Ishikawa (cell line): Measurements from ENCODE around the gene CNOT11.

Source experiments
- CEBPB ChIP-seq: IDR thresholded peaks from 2 replicates; pipeline ENCODE4 v1.6.1; 2012
- CREB1 ChIP-seq: IDR thresholded peaks from 2 replicates; pipeline ENCODE4 v1.6.1; 2012; ENCODE audit warnings: low read depth
- EGR1 ChIP-seq: IDR thresholded peaks from 2 replicates; pipeline ENCODE4 v1.6.1; 2012
- EP300 ChIP-seq: IDR thresholded peaks from 2 replicates; pipeline ENCODE4 v1.6.1; 2012; ENCODE audit warnings: borderline replicate concordance
- FOXM1 ChIP-seq: IDR thresholded peaks from 2 replicates; pipeline ENCODE4 v1.6.1; 2012; ENCODE audit warnings: low read depth, borderline replicate concordance
- NFIC ChIP-seq: IDR thresholded peaks from 2 replicates; pipeline ENCODE4 v1.6.1; 2012
- RAD21 ChIP-seq: IDR thresholded peaks from 2 replicates; pipeline ENCODE4 v1.6.1; 2012; ENCODE audit warnings: low read depth
- TAF1 ChIP-seq: IDR thresholded peaks from 2 replicates; pipeline ENCODE4 v1.6.1; 2012; ENCODE audit warnings: low read depth, mild to moderate bottlenecking
- TCF12 ChIP-seq: IDR thresholded peaks from 2 replicates; pipeline ENCODE4 v1.6.1; 2012; ENCODE audit warnings: low read depth
- TEAD4 ChIP-seq: IDR thresholded peaks from 2 replicates; pipeline ENCODE4 v1.6.1; 2012
- YY1 ChIP-seq: IDR thresholded peaks from 2 replicates; pipeline ENCODE4 v1.6.1; 2012; ENCODE audit warnings: low read depth
- ZBTB7A ChIP-seq: IDR thresholded peaks from 2 replicates; pipeline ENCODE4 v1.6.1; 2012; ENCODE audit warnings: low read depth
- TF ChIP-seq, protein P1 (sequence below): IDR thresholded peaks from 2 replicates; pipeline ENCODE4 v1.6.1; 2012
- TF ChIP-seq, protein P2 (sequence below): IDR thresholded peaks from 2 replicates; pipeline ENCODE4 v1.6.1; 2012
- TF ChIP-seq, protein P3 (sequence below): IDR thresholded peaks from 2 replicates; pipeline ENCODE4 v1.6.1; 2012; ENCODE audit warnings: low read depth, mild to moderate bottlenecking

CNOT11 gene

DNA sequence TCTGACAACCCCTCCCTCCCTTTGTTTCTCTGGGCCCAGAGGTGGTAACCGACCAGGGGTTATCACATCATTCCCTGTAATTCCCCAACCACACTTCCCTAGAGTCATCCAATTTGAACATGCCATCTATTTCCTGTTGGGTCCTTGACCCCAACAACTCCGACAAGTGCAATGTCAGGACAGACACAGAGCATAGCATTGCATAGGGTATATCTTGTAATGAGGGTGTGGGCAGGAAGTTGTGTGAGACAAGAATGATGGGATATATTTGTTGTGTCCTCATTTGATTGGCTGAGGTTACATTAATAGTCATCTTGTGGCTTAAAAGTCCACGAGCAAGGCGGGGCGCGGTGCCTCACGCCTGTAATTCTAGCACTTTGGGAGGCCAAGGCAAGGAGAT is 33.4 kb upstream of the CNOT11 start:
- TF ChIP-seq, protein P1, sequence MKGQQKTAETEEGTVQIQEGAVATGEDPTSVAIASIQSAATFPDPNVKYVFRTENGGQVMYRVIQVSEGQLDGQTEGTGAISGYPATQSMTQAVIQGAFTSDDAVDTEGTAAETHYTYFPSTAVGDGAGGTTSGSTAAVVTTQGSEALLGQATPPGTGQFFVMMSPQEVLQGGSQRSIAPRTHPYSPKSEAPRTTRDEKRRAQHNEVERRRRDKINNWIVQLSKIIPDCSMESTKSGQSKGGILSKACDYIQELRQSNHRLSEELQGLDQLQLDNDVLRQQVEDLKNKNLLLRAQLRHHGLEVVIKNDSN: no peak
- TF ChIP-seq TCF12 (no peak), RAD21 (no peak), TEAD4 (no peak), CREB1 (no peak), ZBTB7A (no peak), YY1 (no peak)
- TF ChIP-seq, protein P2, sequence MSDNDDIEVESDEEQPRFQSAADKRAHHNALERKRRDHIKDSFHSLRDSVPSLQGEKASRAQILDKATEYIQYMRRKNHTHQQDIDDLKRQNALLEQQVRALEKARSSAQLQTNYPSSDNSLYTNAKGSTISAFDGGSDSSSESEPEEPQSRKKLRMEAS: no peak
- TF ChIP-seq, protein P3, sequence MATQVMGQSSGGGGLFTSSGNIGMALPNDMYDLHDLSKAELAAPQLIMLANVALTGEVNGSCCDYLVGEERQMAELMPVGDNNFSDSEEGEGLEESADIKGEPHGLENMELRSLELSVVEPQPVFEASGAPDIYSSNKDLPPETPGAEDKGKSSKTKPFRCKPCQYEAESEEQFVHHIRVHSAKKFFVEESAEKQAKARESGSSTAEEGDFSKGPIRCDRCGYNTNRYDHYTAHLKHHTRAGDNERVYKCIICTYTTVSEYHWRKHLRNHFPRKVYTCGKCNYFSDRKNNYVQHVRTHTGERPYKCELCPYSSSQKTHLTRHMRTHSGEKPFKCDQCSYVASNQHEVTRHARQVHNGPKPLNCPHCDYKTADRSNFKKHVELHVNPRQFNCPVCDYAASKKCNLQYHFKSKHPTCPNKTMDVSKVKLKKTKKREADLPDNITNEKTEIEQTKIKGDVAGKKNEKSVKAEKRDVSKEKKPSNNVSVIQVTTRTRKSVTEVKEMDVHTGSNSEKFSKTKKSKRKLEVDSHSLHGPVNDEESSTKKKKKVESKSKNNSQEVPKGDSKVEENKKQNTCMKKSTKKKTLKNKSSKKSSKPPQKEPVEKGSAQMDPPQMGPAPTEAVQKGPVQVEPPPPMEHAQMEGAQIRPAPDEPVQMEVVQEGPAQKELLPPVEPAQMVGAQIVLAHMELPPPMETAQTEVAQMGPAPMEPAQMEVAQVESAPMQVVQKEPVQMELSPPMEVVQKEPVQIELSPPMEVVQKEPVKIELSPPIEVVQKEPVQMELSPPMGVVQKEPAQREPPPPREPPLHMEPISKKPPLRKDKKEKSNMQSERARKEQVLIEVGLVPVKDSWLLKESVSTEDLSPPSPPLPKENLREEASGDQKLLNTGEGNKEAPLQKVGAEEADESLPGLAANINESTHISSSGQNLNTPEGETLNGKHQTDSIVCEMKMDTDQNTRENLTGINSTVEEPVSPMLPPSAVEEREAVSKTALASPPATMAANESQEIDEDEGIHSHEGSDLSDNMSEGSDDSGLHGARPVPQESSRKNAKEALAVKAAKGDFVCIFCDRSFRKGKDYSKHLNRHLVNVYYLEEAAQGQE: no peak

DNA sequence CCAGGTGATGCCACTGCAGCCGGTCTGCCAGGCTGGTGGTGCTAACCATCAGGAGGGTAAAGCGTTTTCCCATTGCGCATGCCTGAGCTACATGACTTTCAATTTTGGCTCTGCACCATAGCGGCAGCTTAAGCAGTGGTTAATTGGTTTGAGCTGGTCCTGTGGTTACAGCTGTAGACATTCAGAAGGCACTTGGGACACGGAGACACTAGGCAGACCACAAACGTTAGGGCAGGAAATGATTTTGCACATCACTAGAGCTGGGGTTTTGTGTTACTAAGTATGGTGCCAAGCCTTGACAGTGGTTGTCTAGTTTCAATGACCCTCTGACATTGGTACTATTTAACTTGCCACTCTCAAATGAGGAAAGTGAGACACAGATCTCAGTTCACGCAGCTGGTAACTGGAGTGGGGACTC is 28.9 kb upstream of the CNOT11 start:
- TF ChIP-seq FOXM1 (no peak), ZBTB7A (no peak), CEBPB (no peak), EGR1 (no peak), TAF1 (no peak), TEAD4 (no peak), CREB1 (no peak), NFIC (no peak), TCF12 (no peak), YY1 (no peak), RAD21 (no peak), EP300 (no peak)
- TF ChIP-seq, protein P2: no peak
- TF ChIP-seq, protein P3: no peak
- TF ChIP-seq, protein P1: no peak

DNA sequence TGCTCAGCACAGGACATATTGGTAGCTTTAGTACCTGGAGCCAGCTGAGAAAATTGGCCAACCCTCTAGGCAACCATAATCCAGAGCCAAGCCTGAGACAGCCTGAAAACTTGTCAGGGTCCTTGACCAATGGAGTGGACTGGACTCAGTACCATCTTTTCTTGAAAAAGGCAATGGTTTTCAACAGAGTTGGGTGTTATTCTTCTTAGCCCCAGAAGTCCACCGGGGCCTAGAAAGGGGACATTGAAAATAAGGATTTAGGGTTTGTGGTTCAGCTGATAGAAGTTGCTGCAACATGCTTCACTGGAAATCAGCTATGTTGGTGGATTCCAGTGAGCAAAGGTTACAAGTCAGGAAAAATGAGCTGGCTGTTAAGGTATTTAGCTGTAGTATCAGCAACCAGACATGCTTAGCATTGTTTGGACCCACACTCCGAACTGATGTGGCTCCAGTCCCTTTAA is 22.1 kb upstream of the CNOT11 start:
- 0 out of 2 replicates have a peak, but pooled peaks have one; percentile 9 for TF ChIP-seq EP300
- no peak for TF ChIP-seq CEBPB
- TF ChIP-seq, protein P3: no peak
- TF ChIP-seq CREB1: no peak
- peak; percentile 72 for TF ChIP-seq TEAD4
- no peak for TF ChIP-seq NFIC
- no peak for TF ChIP-seq EGR1
- TF ChIP-seq YY1: no peak
- no peak for TF ChIP-seq FOXM1
- no peak for TF ChIP-seq ZBTB7A
- no peak for TF ChIP-seq TAF1
- TF ChIP-seq TCF12: no peak

DNA sequence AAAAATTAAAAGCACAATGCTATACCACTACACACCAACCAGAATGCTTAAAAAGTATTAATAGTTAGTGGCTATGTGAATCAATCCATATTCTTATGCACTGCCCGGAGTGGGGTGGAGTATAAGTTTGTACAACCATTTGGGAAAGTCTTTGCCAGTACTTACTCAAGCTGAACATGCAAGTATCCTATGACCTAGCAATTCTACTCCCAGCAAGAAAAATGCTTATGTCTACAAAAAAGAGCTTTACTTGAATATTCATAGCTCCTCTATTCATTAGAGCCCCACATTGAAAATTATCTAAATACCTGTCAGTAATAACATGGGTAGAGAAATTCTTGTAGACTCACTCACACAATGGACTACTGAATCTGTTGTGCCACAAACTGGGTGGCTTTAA is 21.4 kb upstream of the CNOT11 start:
- TF ChIP-seq NFIC (no peak), TEAD4 (no peak), TCF12 (no peak), YY1 (no peak), ZBTB7A (no peak), EGR1 (no peak), EP300 (no peak), TAF1 (no peak), RAD21 (no peak), CREB1 (no peak)
- TF ChIP-seq, protein P3: no peak
- TF ChIP-seq, protein P2: no peak
- TF ChIP-seq, protein P1: no peak
